Vagina (tissue), 2 donors: ENCODE results near the gene SCFD2. TPM values are rescaled to one million over a fixed set of nuclear protein-coding genes. Genes with fewer than 3 reads are reported as not detected.
A peak's percentile ranks its signal among the peaks of the same experiment; 100 is the strongest.

ENCODE experiments used
- DNase-seq, 2 donors: peaks; one replicate each; pipeline ENCODE4 v3.0.0-alpha.2; 2017; ENCODE audit errors: extremely low spot score in 2 of 2
- H3K27ac ChIP-seq: fragments of 200-600 bp; sonication (generic); one replicate; pipeline ENCODE4 v1.5.1; 2019
- H3K27me3 ChIP-seq: fragments of 200-600 bp; sonication (generic); one replicate; pipeline ENCODE4 v1.5.1; 2019
- H3K36me3 ChIP-seq, 2 donors: fragments of 200-600 bp; sonication (generic); one replicate each; pipeline ENCODE4 v1.5.1; 2017 to 2019
- H3K4me1 ChIP-seq: fragments of 200-600 bp; sonication (generic); one replicate; pipeline ENCODE4 v1.5.1; 2019
- H3K4me3 ChIP-seq, 2 donors: fragments of 200-600 bp; sonication (generic); 1 replicate in 1 of 2; 2 replicates in 1 of 2; pipeline ENCODE4 v1.5.1; 2016 to 2019
- H3K9me3 ChIP-seq: fragments of 200-600 bp; sonication (generic); one replicate; pipeline ENCODE4 v1.5.1; 2019
- POLR2A ChIP-seq, 2 donors: fragments of 450-650 bp; IDR thresholded peaks; one replicate each; pipeline ENCODE4 v1.6.1; 2017; ENCODE audit warnings: antibody characterized with exemption in 2 of 2, mild to moderate bottlenecking in 2 of 2, moderate library complexity in 2 of 2
- POLR2AphosphoS5 ChIP-seq, 2 donors: sonication (generic); formaldehyde crosslinking; IDR thresholded peaks; one replicate each; pipeline ENCODE4 v1.9.0; 2017; ENCODE audit warnings: antibody characterized with exemption in 2 of 2, mild to moderate bottlenecking in 2 of 2, low read depth in 1 of 2; ENCODE audit not compliant: insufficient read depth in 1 of 2
- intact Hi-C: fragments of 100-400 bp; cut with DNase I; formaldehyde crosslinking; loops from one replicate; pipeline ENCODE4 v1.15.1; 2023
- total RNA-seq: library from RNA; depleted of rRNA; stranded (reverse); fragments of >200 nt; gene quantifications from one replicate; pipeline ENCODE4 v1.2.3, GENCODE V29; 2016
- TF ChIP-seq, protein P1 (sequence below), 3 experiments: fragments of 450-650 bp in 2 of 3; fragments of 200-600 bp in 1 of 3; sonication (generic) in 1 of 3; IDR thresholded peaks; one replicate each; pipeline ENCODE4 v1.5.1; 2017 to 2019; ENCODE audit warnings: antibody characterized with exemption in 3 of 3, mild to moderate bottlenecking in 2 of 3, moderate library complexity in 2 of 3

The SCFD2 gene
- total RNA-seq, 1 donor from 2014 or later = 33.1 TPM

DNA sequence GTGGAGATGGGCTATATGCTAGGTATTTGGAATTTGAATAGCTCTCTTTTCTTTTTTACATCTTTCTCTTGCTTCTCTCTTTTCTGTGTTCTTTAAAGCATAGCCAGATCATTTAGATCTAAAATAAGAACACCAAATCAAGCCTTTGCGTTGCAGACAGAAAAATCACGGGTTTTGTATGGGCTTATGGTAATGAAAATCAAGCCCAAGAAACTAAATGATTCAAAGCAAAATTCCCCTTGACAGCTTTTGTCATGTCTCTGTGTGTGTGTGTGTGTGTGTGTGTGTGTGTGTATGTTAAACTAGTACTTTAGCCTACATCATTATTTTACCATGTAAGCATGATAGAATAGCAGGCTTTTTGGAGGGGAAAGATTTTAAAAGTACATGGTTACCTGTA is 505.5 kb downstream of the SCFD2 start:
- intact Hi-C loops = no loop called here
- Histone ChIP-seq H3K27me3 (no peaks in the 10 kb centered on the region), H3K4me3 (no peak overlapping the region), H3K4me1 (peaks cover 29% of the 10 kb centered on the region), H3K27ac (no peak overlapping the region), H3K9me3 (peaks cover 4% of the 10 kb centered on the region), H3K36me3 (no peaks in the 10 kb centered on the region)
- TF ChIP-seq POLR2A (IDR thresholded peaks at IDR 0.05) = no peak
- TF ChIP-seq, protein P1, sequence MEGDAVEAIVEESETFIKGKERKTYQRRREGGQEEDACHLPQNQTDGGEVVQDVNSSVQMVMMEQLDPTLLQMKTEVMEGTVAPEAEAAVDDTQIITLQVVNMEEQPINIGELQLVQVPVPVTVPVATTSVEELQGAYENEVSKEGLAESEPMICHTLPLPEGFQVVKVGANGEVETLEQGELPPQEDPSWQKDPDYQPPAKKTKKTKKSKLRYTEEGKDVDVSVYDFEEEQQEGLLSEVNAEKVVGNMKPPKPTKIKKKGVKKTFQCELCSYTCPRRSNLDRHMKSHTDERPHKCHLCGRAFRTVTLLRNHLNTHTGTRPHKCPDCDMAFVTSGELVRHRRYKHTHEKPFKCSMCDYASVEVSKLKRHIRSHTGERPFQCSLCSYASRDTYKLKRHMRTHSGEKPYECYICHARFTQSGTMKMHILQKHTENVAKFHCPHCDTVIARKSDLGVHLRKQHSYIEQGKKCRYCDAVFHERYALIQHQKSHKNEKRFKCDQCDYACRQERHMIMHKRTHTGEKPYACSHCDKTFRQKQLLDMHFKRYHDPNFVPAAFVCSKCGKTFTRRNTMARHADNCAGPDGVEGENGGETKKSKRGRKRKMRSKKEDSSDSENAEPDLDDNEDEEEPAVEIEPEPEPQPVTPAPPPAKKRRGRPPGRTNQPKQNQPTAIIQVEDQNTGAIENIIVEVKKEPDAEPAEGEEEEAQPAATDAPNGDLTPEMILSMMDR (IDR thresholded peaks at IDR 0.05) = no peak
- no peak for TF ChIP-seq POLR2AphosphoS5 (IDR thresholded peaks at IDR 0.05; ENCODE audit: insufficient read depth in 1 of 2, low read depth in 1 of 2)
- no peak for DNase-seq

DNA sequence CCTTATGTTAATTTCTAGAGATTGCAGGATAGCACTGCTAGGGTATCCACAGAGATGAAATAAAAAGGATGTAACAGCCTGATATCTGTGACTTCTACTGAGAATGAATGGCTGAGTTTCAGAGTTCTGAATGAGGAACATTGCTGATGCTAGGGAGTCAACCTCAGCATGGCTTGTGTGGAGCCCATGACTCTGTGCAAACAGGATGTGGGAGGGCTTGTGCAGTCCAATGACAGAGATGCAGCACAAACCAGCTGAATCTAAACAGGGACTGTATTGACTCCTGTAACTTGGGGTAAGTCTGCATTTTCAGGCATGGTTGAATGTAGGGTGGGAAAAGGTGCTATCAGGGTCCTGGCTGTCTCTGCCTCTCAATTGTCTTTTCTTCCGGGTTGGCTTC is 509.1 kb downstream of the SCFD2 start:
- H3K36me3 ChIP-seq = no peaks in the 10 kb centered on the region
- no peak for DNase-seq
- H3K4me1 ChIP-seq = peaks cover 25% of the 10 kb centered on the region
- TF ChIP-seq, protein P1 (IDR thresholded peaks at IDR 0.05) = no peak
- no peak for TF ChIP-seq POLR2AphosphoS5 (IDR thresholded peaks at IDR 0.05; ENCODE audit: insufficient read depth in 1 of 2, low read depth in 1 of 2)
- no peak for TF ChIP-seq POLR2A (IDR thresholded peaks at IDR 0.05)
- intact Hi-C loops = no loop called here
- H3K27me3 ChIP-seq = no peaks in the 10 kb centered on the region
- no peak overlapping the region for H3K4me3 ChIP-seq
- H3K9me3 ChIP-seq = peaks cover 4% of the 10 kb centered on the region
- H3K27ac ChIP-seq = no peak overlapping the region

DNA sequence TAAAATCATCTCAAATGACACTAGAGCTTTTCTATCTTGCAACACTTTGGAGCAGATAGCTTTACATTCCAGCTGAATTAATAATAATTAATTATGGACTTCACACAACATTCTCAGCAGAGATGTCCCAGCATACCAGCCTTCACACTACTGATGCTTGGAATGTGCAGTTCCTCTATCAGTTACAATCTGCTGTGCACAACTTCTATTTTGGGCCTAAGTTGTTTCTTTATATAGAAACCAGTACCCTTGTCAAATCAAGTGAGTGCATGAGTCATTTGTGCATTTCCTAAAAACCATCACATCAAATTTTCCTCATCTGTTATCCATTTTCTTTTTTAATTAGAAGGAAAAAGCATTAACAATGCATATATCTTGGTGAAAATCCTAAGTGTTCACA is 512.5 kb downstream of the SCFD2 start:
- no peak for DNase-seq
- Histone ChIP-seq H3K9me3 (peaks cover 4% of the 10 kb centered on the region), H3K36me3 (no peaks in the 10 kb centered on the region), H3K27me3 (no peaks in the 10 kb centered on the region), H3K27ac (peak overlapping the region; percentile 57), H3K4me1 (peaks cover 19% of the 10 kb centered on the region), H3K4me3 (no peak overlapping the region)
- intact Hi-C loops = no loop called here
- TF ChIP-seq, protein P1 (IDR thresholded peaks at IDR 0.05) = no peak
- no peak for TF ChIP-seq POLR2AphosphoS5 (IDR thresholded peaks at IDR 0.05; ENCODE audit: insufficient read depth in 1 of 2, low read depth in 1 of 2)
- TF ChIP-seq POLR2A (IDR thresholded peaks at IDR 0.05) = no peak

DNA sequence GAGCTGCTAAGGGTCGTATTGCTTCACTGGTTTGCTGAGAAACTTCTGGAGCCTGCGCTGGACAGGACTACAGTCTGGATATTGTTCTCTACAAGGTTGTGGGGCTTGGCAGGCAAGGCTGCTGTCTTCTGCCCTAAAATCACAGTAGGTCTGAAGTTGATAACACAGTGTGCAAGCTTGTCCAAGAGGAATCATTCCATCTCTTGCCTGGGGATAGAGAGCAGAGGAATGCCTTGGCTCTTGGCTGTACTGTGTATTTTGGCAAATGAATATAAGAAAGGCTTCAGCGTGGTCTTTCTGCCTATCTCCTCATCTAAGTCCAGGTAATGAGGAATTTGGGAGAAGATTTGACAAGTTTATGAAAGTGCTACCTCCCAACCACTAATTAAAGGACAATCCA is 513.1 kb downstream of the SCFD2 start:
- no peak overlapping the region for H3K4me3 ChIP-seq
- H3K36me3 ChIP-seq = no peaks in the 10 kb centered on the region
- no peaks in the 10 kb centered on the region for H3K9me3 ChIP-seq
- H3K27ac ChIP-seq = peak overlapping the region; percentile 57
- DNase-seq = no peak
- no peaks in the 10 kb centered on the region for H3K27me3 ChIP-seq
- H3K4me1 ChIP-seq = peaks cover 19% of the 10 kb centered on the region
- TF ChIP-seq, protein P1 (IDR thresholded peaks at IDR 0.05) = no peak
- TF ChIP-seq POLR2A (IDR thresholded peaks at IDR 0.05) (no peak), POLR2AphosphoS5 (IDR thresholded peaks at IDR 0.05; ENCODE audit: insufficient read depth in 1 of 2, low read depth in 1 of 2) (no peak)
- intact Hi-C loops = no loop called here

DNA sequence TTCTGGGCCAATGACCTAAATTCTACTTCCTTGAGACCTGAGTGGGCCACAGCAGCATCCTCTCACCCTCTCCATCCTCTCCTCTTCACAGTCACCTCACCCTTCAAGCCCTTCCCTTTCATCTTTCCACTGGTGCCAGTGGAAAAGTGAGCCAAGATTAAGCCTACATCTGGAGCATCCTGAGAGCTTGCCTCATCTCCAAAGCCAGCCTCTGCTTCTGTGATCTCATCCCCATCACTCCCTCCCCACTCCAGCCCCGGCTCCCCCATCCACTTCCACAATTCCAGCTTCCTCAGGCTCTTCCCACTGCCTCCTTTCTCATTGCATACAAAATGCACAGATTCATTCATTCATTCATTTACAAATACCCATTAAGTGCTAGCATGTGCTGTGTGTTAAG is 513.8 kb downstream of the SCFD2 start:
- no peak overlapping the region for H3K27ac ChIP-seq
- no peaks in the 10 kb centered on the region for H3K27me3 ChIP-seq
- intact Hi-C loops = no loop called here
- TF ChIP-seq POLR2AphosphoS5 (IDR thresholded peaks at IDR 0.05; ENCODE audit: insufficient read depth in 1 of 2, low read depth in 1 of 2) = no peak
- no peaks in the 10 kb centered on the region for H3K9me3 ChIP-seq
- H3K36me3 ChIP-seq = no peaks in the 10 kb centered on the region
- DNase-seq = no peak
- no peak overlapping the region for H3K4me3 ChIP-seq
- H3K4me1 ChIP-seq = peaks cover 19% of the 10 kb centered on the region
